ENCODE results near the gene ZNF628.

- peak in 1 of 3 donors; percentile 78 for TF ChIP-seq CTCF (IDR thresholded peaks at IDR 0.05)
- no peak for TF ChIP-seq POLR2A (IDR thresholded peaks at IDR 0.05)
Observed at GRCh38 chr19:55467236-55468053, 9.0 kb upstream of the ZNF628 start.
